Stimulated activated CD8-positive, alpha-beta memory T cell treated with anti-CD3 and anti-CD28 coated beads, Interleukin-7, amount 100 ng/mL, for 24 hours (primary cell): ENCODE measurements around the gene GOLGA8R.
A peak's percentile ranks its signal among the peaks of the same experiment; 100 is the strongest.
"Not testable (repeated sequence)": the region's sequence is repeated elsewhere in the genome, so short reads cannot be mapped to it uniquely, and the experiment has no call there.

Source experiments
- DNase-seq: peaks from one replicate; pipeline ENCODE4 v3.0.0-alpha.2; 2020; ENCODE audit warnings: low read depth

Gene GOLGA8R, protein sequence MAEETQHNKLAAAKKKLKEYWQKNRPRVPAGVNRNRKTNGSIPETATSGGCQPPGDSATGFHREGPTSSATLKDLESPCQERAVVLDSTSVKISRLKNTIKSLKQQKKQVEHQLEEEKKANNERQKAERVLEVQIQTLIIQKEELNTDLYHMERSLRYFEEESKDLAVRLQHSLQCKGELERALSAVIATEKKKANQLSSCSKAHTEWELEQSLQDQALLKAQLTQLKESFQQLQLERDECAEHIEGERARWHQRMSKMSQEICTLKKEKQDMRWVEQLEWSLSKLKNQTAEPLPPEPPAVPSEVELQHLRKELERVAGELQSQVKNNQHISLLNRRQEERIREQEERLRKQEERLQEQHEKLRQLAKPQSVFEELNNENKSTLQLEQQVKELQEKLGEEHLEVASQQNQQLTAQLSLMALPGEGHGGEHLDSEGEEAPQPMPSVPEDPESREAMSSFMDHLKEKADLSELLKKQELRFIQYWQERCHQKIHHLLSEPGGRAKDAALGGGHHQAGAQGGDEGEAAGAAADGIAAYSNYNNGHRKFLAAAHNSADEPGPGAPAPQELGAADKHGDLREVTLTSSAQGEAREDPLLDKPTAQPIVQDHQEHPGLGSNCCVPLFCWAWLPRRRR

GRCh38 chr15:30414160-30414559, at the start of gene GOLGA8R:
Gene GOLGA8R, minus strand, starts transcription at chr15:30414260. Its CDS starts 98 bp downstream, at chr15:30414162.
- not testable (repeated sequence) for DNase-seq

- DNase-seq: not testable (repeated sequence)
Measured at GRCh38 chr15:30463849-30464248, 49.8 kb upstream of the GOLGA8R start.

DNA sequence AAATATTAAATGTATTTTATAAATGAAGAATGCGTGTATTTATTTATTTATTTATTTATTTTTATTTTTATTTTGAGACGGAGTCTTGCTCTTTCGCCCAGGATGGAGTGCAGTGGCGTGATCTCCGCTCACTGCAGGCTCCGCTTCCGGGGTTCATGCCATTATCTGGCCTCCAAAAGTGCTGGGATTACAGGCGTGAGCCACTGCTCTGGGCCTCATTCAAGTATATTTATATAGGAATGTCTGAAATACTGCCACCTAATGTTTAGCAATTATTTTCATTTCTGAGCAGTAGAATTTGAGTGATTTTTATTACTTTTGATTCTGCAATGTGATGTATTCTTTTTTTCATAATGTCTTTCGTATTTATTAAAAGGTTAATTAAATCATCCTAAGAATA, 48.1 kb upstream of the GOLGA8R start:
- DNase-seq: not testable (repeated sequence)

DNA sequence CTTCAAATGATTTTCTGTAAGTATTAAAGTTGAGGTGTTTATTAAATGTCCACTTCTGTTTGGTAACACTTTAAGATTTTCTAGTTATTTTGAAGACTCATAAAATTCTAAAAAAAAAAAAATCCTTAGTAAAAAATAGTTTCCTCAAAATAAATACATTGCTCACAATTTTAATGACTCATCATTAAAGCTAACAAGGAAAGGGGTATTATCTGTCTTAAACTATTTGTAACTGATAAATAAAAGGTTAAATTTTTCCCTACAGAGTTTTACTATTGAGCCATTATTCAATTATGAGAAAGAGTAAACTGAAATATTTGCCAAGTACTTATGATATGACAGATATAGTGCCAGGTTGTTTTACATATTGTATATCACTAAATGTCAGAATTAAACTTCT, 38.6 kb upstream of the GOLGA8R start:
- not testable (repeated sequence) for DNase-seq

DNA sequence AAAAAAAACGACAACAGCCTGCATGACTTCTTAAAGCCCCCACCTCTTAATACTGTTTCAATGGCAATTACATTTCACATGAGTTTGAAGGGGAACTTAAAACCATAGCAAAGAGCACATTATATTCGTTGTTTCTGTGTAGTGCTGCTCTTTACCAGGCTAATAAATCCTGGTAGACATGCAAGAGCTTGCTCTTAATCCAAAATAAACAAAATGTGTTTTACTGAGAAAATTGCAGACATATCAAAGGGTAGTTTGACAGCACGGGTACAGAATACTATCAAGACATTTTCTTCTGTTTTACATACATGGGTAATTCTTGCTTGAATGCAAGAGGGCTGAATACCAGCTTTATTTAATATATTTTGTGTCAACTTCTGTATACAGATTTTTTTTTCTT, 24.3 kb upstream of the GOLGA8R start:
- not testable (repeated sequence) for DNase-seq

GRCh38 chr15:30435878-30436277, 21.8 kb upstream of the GOLGA8R start:
- not testable (repeated sequence) for DNase-seq

DNA sequence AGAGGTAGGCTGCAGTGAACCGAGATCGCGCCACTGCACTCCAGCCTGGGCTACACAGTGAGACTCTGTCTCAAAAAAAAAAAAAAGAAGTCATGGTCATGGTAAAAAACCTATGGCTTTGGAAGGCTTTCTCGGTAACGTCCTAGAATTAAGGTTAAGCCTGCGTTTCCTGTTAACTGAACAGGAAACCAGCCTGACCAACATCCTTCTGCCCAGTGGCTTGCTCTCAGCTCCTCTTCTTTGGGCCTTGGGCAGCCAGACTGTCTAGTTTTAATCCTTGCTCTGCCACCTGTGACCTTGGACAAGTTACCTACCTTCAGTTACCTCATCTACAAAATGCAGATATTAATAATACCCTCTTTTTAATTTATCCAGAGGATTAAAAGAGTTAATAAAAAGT, 6.7 kb upstream of the GOLGA8R start:
- not testable (repeated sequence) for DNase-seq

DNA sequence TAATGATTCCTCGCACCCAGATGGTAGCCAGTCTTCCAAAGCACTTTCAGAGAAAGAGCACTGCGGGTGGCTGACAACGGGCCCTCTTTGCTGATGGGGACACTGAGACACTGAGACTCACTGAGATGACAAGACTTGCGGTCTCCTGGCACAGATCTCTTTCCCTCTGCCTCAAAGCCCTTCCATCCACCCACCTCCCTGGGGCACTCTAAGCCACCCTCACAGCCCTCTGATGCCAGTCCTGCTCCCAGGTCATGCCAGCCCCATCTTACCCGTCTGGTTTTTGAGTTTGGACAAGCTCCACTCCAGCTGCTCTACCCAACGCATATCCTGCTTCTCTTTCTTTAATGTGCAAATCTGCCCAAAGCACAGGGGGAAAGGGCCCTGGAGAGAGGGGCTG, 6.4 kb downstream of the GOLGA8R start:
- not testable (repeated sequence) for DNase-seq

DNA sequence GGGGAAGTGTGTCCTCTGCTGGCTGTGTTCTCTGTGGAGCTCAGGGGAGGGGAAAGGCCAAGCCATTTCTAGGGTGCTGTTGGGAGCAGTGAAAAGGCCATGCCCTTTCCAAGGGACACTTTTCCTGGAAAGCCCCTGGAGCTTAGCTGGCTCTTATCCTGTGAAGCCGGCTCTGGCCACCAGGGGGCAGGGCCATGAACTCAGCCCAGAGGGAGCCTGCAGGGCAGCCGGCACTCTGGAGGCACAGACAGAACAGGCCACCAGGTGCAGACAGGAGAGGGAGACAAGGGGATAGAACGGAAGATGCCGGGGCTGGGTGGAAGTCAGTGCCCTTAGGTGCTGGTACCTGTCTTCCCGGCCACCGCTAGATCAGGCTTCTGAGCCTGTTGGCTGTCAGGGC, 15.1 kb downstream of the GOLGA8R start:
- DNase-seq: peak; percentile 11

DNA sequence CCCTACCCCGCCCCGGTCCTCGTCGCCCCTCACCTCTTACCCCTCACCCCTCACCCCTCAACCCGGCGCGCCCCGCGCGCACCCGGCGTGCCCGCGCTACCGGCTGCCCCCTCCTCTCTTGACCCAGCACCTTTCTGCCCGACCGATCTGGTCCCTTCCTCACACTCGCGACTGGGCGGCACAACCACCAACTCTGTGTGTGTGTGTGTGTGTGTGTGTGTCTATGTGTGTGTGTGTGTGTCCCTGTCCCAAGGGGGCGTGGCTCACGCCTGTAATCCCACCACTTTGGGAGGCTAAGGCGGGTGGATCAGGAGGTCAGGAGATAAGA, 20.4 kb downstream of the GOLGA8R start:
- DNase-seq: not testable (repeated sequence)

DNA sequence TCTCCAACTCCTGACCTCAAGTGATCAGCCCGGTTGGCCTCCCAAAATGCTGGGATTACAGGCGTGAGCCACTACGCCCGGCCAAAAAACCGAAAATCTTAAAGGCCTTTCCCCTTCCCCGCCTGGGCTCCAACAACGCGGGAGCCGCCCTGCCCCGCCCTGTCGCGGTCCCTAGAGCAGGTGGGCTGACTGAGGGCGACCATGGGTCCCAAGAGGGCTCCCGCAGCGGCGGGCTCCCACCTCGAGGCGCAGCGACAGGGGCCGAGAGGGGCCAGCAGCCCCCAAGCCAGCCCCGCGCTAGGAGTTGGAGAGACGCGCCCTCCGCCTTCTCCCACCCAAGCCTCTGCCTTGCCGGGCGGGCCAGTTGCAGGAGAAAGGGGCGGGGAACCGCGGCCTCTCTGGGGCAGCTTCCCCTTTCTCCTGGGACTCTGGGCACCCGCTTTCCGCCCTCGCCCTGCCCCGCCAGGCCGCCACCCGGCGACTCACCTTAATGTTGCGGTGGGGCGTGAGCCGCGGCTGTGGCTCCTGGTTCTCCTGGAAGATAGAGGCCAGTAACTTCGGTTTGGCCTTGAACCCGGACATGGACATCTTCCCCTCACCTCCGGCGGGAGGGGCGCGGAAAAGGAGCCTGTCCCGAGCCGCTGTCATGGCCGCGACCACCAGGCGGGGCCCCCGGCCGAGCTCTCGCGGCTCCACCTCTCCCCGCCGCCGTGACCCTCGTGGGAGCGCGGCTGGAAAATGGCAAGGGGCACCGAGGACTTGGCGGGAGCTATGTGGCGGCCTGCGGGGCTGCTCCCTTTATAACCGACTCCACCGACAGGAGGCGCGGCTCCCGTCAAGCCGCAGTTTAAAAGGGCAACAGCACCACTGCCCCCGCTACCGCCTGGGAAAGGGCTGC, 21.0 kb downstream of the GOLGA8R start, which contains the start of gene CHRFAM7A:
CHRFAM7A (minus strand) TSS at position 775 of the 898 bp plus-strand sequence. CDS start 10,189 bp downstream, outside the sequence.
- DNase-seq: not testable (repeated sequence)

DNA sequence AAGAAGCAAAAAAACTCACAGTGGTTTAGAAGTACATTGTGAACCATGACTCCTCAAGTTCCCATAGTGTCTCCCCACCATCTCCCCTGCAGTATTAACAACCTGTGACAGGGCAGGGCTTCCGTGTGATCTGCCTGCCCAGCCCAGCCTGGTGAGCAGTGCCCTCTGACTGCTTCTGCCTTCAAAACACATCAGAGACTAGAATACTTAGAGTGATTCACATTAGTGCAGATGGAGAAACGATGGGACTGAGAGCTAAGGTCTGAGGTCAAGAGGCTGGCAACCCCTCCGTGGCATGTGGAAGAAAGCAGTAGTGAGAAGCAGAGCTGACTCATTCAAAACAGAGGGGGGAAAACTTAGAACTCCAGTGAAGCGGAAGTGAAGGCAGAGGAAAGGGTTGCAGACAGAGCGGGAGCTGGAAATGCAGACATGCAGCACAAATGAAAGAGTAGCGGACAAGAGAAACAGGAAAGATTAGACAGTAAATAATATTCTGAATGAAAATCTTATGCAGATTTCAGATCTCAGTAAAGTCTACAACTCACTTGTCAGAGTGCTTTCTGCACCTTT, 27.7 kb downstream of the GOLGA8R start:
- DNase-seq: not testable (repeated sequence)

DNA sequence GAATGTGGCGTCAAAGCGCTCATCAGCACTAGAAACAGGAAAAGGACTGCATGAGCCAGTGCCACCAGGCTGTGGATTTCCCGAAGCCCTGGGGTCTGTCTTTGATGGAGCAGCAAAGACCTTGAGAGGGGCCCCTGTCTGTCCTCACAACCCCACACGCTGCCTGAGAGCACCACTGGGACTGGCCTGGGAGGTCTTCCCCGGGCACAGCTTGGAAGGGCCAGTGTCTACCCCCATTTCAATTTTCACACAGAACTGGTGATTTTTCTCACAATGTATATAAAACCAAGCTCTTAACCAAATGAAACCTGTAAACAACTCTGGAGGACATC, 37.0 kb downstream of the GOLGA8R start:
- not testable (repeated sequence) for DNase-seq

DNA sequence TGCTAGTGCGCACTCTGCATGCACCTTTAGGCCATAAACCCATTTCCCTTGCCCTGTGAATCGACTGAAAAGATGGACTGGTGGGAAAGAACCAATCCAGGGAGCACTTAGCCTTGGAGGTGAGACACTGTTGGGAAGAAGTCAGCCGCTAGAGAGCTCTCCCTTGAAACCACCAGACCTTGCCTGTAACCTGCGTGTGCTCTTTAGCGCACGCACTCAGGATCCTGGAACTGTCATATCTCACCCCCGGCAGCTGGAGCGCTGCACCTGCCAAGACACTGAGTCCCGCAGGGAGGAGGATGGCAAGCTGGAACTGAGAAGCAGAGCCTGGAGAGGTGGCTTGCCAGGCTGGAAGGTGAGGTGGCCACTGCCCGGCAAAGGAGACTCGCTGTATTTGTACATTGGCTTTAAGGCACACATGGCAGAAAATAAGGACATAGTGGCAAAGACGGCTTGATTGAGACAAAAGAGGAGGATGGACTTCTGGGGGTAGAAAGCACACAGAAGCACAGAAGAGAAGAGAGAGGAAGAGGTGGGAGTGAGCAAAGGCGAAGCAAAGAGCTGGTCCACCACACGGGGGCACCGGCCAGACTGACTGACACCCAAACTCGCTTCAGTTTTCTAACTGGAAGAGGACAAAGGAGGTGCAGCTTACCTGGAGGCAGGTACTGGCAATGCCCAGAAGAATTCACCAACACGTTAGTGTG, 37.5 kb downstream of the GOLGA8R start:
- DNase-seq: not testable (repeated sequence)

DNA sequence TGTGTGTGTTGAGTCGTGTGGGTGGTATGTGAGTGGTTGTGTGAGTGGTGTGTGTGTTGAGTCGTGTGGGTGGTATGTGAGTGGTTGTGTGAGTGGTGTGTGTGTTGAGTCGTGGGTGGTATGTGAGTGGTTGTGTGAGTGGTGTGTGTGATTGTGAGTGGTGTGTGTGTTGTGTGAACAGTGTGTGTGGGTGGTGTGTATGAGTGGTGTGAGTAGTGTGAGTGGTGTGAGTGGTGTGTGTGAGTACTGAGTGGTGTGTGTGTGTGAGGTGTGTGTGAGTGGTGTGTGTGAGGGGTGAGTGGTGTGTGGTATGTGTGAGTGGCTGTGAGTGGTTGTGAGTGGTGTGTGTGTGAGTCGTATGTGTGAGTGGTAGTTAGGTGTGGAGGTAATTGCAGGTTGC, 38.2 kb downstream of the GOLGA8R start:
- DNase-seq: not testable (repeated sequence)

GRCh38 chr15:30374862-30375261, 39.2 kb downstream of the GOLGA8R start:
- DNase-seq: not testable (repeated sequence)

DNA sequence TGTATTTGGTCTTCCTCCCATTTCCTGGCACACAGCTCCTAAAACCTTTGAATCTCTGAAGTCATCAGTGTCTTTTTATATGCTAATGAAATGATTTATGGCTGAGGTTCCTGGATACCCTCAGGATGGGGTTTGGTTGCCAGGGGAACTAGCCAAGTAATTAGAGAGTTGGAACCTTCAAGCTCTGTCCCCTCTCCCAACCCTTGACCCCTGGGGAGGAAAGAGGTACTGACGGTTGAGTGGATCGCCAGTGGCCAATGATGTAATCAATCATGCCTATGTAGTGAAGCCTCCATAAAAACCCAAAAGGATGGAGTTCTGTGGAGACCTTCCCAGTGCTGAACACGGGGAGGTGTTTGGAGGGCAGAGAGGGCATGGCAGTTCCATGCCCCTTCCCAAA, 45.8 kb downstream of the GOLGA8R start:
- not testable (repeated sequence) for DNase-seq

DNA sequence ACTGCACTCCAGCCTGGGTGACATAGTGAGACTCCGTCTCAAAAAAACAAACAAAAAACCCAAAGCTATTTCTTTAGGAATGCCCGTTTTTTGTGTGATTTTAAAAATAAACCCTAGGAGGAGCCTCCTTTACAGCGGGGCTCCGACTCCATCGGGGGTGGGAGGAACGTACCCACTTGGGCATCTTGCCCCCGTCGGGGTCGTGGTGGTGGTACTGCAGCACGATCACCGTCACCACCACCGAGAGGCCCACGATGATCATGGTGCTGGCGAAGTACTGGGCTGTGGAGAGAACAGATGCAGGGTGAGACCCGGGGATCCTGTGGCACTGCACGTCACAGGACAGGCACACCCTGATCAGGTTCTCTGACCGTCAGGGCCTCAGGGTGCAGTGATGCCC, 46.8 kb downstream of the GOLGA8R start:
- not testable (repeated sequence) for DNase-seq

DNA sequence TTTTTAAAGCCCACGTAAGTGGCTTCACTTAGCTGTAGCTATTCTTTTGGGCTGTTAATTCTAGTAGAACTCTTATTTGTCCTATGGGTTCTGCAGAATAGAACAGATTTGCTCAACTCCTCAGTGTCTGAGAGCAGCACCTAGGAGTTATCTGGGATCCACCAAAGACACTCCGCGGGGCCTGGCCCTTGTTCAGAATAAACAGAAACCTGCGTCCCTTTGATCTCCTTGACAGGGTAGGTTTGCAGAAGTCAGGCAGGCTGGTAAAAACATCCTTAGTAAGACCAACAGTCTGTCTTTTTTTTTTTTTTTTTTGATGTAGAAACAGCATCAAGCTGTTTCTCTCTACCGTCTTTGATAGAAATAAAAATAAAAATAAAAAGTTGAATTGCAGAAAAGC, 52.7 kb downstream of the GOLGA8R start:
- not testable (repeated sequence) for DNase-seq

DNA sequence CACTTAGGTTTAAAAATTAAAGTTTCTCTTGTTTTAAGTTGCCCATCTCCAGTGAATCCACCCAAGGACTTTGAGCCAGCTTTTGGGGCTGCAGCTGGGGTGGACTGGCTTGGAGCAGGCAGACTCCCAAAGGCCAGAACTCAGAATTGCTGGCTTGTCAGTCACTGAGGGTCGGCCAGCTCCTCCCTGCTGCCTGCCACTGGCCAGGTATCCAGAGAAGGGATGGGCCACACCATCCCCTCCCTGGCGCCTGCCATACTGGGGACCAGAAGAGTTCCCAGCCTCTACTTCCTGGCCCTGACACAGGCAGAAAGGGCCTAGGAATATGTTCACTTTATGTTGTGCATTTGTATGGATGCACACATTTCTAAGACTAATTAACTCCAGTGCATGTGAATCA, 53.1 kb downstream of the GOLGA8R start:
- not testable (repeated sequence) for DNase-seq

GRCh38 chr15:30355043-30355442, 59.0 kb downstream of the GOLGA8R start:
- DNase-seq: not testable (repeated sequence)
